Activated CD4-positive, alpha-beta T cell treated with anti-CD3 and anti-CD28 coated beads, Interleukin-2, amount 10 ng/mL, durations not matched to agents 7 days and 5 days (primary cell): ENCODE data around the gene SART1. TPM values are rescaled to one million over a fixed set of nuclear protein-coding genes. Genes with fewer than 3 reads are reported as not detected.
"Not testable (repeated sequence)": the region's sequence is repeated elsewhere in the genome, so short reads cannot be mapped to it uniquely, and the experiment has no call there.

Source experiments
- CTCF ChIA-PET: fragments of 350-600 bp; sonication (Branson Sonifier 250); formaldehyde crosslinking; loops from one replicate; lab custom pipeline; 2021; ENCODE audit warnings: antibody characterized with exemption; lab: Charles Lee
- POLR2A ChIA-PET: fragments of 350-600 bp; sonication (Branson Sonifier 250); formaldehyde crosslinking; loops from one replicate; lab custom pipeline; 2021; ENCODE audit warnings: antibody characterized with exemption; lab: Charles Lee
- DNase-seq: peaks from one replicate; pipeline ENCODE4 v3.0.0-alpha.2; 2020
- H3K27ac Mint-ChIP-seq: one replicate; pipeline ENCODE4 v1.8.0; 2021; ENCODE audit warnings: mild to moderate bottlenecking, moderate library complexity, mixed read lengths
- H3K27me3 Mint-ChIP-seq: one replicate; pipeline ENCODE4 v1.8.0; 2021; ENCODE audit warnings: mixed read lengths
- H3K36me3 Mint-ChIP-seq: one replicate; pipeline ENCODE4 v1.8.0; 2021; ENCODE audit warnings: low read depth, mixed read lengths
- H3K4me1 Mint-ChIP-seq: one replicate; pipeline ENCODE4 v1.8.0; 2021; ENCODE audit warnings: mixed read lengths
- H3K4me3 Mint-ChIP-seq: one replicate; pipeline ENCODE4 v1.8.0; 2021; ENCODE audit warnings: mild to moderate bottlenecking, moderate library complexity, mixed read lengths
- H3K9me3 Mint-ChIP-seq: one replicate; pipeline ENCODE4 v1.8.0; 2021; ENCODE audit warnings: mixed read lengths
- total RNA-seq, 2 experiments: library from RNA; stranded (reverse); gene quantifications; one replicate each; pipeline ENCODE4 v1.2.3, GENCODE V29; 2021

The SART1 gene
- total RNA-seq, 2 experiments from 2014 or later, result 79.6 to 81.7 TPM

DNA sequence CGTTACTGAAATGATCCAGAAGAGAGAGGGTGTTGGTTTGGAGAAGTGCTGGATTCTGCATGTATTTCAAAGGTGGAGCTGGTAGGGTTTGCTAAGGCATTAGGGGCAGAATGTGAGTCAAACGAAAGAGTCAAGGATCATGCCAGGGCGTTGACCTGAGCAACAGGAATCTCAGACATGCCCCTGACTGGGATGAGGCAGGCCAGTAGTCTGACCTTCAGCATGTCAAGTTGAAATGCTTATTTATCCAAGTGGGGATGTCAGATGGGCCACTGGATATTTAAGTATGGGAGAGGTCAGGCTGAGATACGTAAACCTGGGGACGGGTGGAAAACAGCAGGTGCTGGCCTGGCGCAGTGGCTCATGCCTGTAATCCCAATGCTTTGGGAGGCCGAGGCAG is 19.0 kb upstream of the SART1 start:
- Mint-ChIP-seq H3K9me3 (no peaks in the 10 kb centered on the region), H3K27me3 (peaks cover 7% of the 10 kb centered on the region), H3K27ac (no peak overlapping the region), H3K4me1 (peaks cover 3% of the 10 kb centered on the region), H3K36me3 (no peaks in the 10 kb centered on the region), H3K4me3 (no peak overlapping the region)
- ChIA-PET POLR2A (no interaction called here), CTCF (interaction anchor here (0.8 kb wide), 1 partner anchor 58 kb away, joined by 3 read pairs; no protein-coding TSS in a partner anchor)
- DNase-seq, result no peak

DNA sequence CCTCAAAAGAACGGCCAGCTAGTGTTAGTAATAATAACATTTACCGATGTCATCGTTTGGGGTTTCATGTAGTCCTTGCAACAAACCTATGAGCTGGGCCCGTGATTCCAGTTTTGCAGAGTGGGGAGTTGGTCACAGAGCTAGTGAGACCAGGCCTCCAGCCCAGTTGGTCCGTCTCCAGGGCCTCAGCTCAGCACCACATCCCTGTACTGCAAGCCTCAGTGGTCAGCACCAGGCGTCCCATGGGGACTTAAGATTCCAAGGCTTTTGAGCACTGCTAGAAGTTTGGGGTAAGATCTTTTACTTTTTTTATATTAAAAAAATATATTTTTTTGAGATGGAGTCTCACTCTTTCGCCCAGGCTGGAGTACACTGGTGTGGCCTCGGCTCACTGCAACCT is 17.3 kb upstream of the SART1 start:
- ChIA-PET POLR2A (no interaction called here), CTCF (interaction anchor here (0.7 to 1.6 kb wide), 5 partner anchors 15 to 65 kb away, joined by 3 to 5 read pairs (median 3); partner anchors contain the start of gene CCDC85B)
- Mint-ChIP-seq H3K36me3 (no peaks in the 10 kb centered on the region), H3K27ac (no peak overlapping the region), H3K9me3 (no peaks in the 10 kb centered on the region), H3K4me3 (no peak overlapping the region), H3K27me3 (peaks cover 10% of the 10 kb centered on the region), H3K4me1 (peaks cover 3% of the 10 kb centered on the region)
- DNase-seq, result no peak

DNA sequence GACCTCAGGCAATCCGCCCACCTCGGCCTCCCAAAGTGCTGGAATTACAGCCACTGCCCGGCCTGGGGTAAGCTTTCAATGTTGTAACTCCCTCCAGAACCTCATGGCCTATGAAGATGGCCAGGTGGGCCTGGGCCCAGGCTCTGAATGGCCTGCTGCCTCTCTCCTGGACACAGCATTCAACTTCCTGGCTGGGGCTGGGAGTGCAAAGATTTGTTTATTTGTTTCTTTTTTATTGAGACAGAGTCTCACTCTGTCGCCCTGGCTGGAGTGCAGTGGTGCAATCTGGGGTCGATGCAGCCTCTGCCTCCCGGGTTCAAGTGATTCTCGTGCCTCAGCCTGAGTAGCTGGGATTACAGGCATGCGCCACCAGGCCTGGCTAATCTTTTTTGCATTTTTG is 16.8 kb upstream of the SART1 start:
- H3K27me3 Mint-ChIP-seq, result peaks cover 10% of the 10 kb centered on the region
- CTCF ChIA-PET, result interaction anchor here (0.7 to 1.6 kb wide), 4 partner anchors 13 to 64 kb away, joined by 3 to 5 read pairs (median 3); partner anchors contain the start of gene CCDC85B
- no peak overlapping the region for H3K27ac Mint-ChIP-seq
- H3K36me3 Mint-ChIP-seq, result no peaks in the 10 kb centered on the region
- H3K9me3 Mint-ChIP-seq, result no peaks in the 10 kb centered on the region
- H3K4me1 Mint-ChIP-seq, result peaks cover 3% of the 10 kb centered on the region
- no peak overlapping the region for H3K4me3 Mint-ChIP-seq
- DNase-seq, result no peak
- POLR2A ChIA-PET, result no interaction called here

DNA sequence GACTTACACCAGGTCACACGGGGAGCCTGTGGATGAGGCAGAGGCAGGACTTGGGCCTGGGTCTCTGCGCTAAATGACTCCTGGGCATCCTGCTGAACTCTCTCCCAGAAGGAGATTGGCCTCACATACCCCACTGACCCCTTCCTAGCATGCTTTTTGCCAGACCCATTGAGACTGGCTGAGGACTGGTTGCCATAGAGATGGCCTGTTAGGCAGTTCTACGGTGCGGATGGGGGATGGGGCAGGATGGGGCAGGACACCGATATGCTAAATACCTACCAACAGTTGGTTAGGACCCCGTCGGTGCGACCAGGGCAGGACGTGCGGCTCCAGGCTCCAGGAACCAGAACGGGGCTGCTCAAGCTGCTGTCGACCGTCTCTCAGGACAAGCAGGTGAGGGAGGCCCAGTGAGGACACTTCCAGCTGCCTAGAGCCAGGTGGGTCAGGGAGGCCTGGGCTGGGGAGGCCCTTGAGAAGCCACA is 16.1 kb upstream of the SART1 start, which contains the start of gene TSGA10IP:
TSS of gene TSGA10IP (plus strand) at position 51 of the 482 bp plus-strand sequence. CDS start at position 247, 196 bp downstream.
- no peaks in the 10 kb centered on the region for H3K9me3 Mint-ChIP-seq
- peaks cover 3% of the 10 kb centered on the region for H3K4me1 Mint-ChIP-seq
- H3K4me3 Mint-ChIP-seq, result no peak within 1 kb of the TSS
- ChIA-PET POLR2A (no interaction called here), CTCF (interaction anchor here (1.1 kb wide), 1 partner anchor 13 kb away, joined by 3 read pairs; no protein-coding TSS in a partner anchor)
- H3K27me3 Mint-ChIP-seq, result peaks cover 12% of the 10 kb centered on the region
- H3K36me3 Mint-ChIP-seq, result no peaks in the 10 kb centered on the region
- DNase-seq, result no peak
- no peak within 1 kb of the TSS for H3K27ac Mint-ChIP-seq

DNA sequence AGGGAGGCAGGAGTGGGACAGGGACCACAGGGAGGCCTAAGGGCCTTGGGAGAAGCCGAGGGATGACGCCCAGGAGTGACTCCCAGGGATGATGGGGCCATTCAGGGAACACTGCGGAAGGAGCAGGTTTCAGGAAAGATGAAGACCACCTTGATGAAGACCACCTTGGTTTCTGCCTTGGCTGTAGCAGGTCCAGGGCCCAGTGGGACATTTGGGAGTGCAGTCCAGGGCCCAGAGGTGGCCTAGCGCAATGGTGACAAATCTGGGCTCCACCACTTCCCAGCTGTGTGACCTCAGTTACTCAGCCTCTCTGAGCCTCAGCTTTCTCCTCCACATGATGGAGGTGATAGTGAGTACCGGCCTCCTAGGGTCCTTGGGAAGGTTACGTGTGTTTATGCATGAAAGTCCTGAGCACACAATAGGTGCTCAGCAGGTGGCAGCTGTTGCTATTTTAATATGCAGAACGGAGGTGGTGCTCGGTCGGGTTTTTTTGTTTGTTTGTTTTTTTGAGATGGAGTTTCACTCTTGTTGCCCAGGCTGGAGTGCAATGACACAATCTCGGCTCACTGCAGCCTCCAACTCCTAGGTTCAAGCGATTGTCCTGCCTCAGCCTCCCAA is 15.5 kb upstream of the SART1 start:
- ChIA-PET POLR2A (no interaction called here), CTCF (interaction anchor here (1.1 kb wide), 1 partner anchor 14 kb away, joined by 3 read pairs; no protein-coding TSS in a partner anchor)
- no peak overlapping the region for H3K27ac Mint-ChIP-seq
- peaks cover 3% of the 10 kb centered on the region for H3K4me1 Mint-ChIP-seq
- no peak for DNase-seq
- H3K27me3 Mint-ChIP-seq, result peaks cover 15% of the 10 kb centered on the region
- no peaks in the 10 kb centered on the region for H3K36me3 Mint-ChIP-seq
- no peaks in the 10 kb centered on the region for H3K9me3 Mint-ChIP-seq
- no peak overlapping the region for H3K4me3 Mint-ChIP-seq

DNA sequence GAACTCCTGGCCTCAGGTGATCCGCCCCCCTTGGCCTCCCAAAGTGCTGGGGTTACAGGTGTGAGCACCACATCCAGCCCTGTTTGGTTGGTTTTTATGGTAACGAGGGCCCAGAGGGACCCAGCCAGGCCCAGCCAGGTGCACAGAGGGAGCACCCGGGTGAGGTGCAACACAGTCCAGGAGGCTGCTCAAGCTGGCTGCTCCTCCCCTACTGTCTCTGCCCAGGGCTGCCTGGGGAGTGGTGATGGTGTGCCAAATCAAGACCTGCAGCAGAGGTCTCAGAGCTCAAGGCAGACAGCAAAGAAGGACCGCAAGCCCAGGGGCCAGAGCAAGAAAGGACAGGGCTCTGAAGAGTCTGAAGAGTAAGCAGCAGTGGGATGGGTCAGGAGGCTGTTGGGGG is 14.9 kb upstream of the SART1 start:
- CTCF ChIA-PET, result interaction anchor here (1.1 kb wide), 2 partner anchors 14 to 43 kb away, joined by 3 read pairs; no protein-coding TSS in a partner anchor
- Mint-ChIP-seq H3K27ac (no peak overlapping the region), H3K27me3 (peaks cover 11% of the 10 kb centered on the region), H3K4me1 (peaks cover under 1% of the 10 kb centered on the region), H3K9me3 (no peaks in the 10 kb centered on the region), H3K36me3 (no peaks in the 10 kb centered on the region), H3K4me3 (no peak overlapping the region)
- POLR2A ChIA-PET, result no interaction called here
- no peak for DNase-seq

DNA sequence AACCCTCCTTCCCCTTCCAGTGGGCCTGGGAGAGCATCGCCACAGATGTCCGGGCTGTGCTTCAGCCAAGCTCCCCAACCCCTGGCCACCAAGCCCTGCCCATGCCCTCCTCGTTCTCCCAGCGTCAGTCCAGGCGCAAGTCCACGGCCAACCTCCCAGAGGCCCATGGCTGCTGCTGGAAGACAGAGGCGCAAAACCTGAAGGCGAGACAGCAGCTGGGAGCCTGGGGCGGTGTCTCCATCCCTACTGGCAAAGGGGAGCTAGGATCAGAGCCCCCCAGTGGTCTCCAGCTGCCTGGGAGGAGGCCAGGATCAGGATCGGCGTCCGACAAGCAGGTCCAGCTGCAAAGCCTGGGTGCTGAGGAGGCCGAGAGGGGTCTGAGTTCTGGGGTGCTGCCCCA is 14.4 kb upstream of the SART1 start:
- Mint-ChIP-seq H3K27me3 (peaks cover 13% of the 10 kb centered on the region), H3K9me3 (no peaks in the 10 kb centered on the region), H3K27ac (no peak overlapping the region), H3K4me3 (no peak overlapping the region), H3K4me1 (no peaks in the 10 kb centered on the region), H3K36me3 (no peaks in the 10 kb centered on the region)
- ChIA-PET POLR2A (no interaction called here), CTCF (interaction anchor here (1.1 kb wide), 1 partner anchor 43 kb away, joined by 3 read pairs; no protein-coding TSS in a partner anchor)
- no peak for DNase-seq

DNA sequence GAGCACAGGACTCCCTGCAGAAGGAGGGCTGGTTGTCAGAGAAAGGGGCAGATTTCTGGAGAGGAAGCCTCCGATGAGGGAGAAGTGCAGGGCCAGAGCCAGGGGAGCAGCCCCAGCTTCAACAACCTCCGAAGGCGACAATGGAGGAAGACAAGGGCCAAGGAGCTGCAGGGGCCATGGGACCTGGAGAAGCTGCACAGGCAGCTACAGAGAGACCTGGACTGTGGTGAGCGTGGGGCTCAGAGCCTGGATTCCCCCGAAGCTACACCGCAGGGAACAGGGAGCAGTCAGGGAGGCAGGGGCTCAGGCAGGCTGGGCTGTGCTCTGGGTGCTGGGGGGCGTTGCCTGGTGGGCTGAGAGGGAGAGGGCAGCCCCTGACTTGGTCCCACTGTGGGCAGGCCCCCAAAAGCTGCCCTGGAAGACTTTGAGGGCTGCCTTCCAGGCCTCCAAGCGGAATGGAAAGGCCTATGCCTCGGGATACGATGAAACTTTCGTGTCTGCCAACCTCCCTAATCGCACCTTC is 13.9 kb upstream of the SART1 start:
- ChIA-PET CTCF (interaction anchor here (1.1 to 1.9 kb wide), 3 partner anchors 42 to 88 kb away, joined by 3 to 9 read pairs (median 3); partner anchors contain the start of gene MUS81), POLR2A (no interaction called here)
- DNase-seq, result no peak
- Mint-ChIP-seq H3K27ac (peak overlapping the region; percentile 31), H3K4me1 (no peaks in the 10 kb centered on the region), H3K9me3 (no peaks in the 10 kb centered on the region), H3K36me3 (no peaks in the 10 kb centered on the region), H3K27me3 (peaks cover 14% of the 10 kb centered on the region), H3K4me3 (no peak overlapping the region)

DNA sequence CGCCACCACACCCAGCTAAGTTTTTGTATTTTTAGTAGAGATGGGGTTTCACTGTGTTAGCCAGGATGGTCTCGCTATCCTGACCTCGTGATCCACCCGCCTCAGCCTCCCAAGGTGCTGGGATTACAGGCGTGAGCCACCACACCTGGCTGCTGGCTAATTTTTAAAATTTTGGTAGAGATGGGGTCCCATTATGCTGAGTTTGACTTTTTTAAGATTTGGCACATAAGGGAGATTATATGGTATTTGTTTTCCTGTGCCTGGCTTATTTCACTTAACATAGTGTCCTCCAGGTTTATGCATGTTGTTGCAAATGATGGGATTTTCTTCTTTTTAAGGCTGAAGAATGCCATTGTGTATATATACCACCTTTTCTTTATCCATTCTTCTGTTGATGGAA is 10.8 kb upstream of the SART1 start:
- H3K27me3 Mint-ChIP-seq, result peaks cover 14% of the 10 kb centered on the region
- DNase-seq, H3K4me1 Mint-ChIP-seq, H3K9me3 Mint-ChIP-seq, POLR2A ChIA-PET, H3K27ac Mint-ChIP-seq, H3K4me3 Mint-ChIP-seq, H3K36me3 Mint-ChIP-seq: not testable (repeated sequence)
- CTCF ChIA-PET, result interaction anchor here (0.7 to 1.1 kb wide), 3 partner anchors 62 to 335 kb away, joined by 3 to 5 read pairs (median 3); partner anchors contain the start of gene FIBP

DNA sequence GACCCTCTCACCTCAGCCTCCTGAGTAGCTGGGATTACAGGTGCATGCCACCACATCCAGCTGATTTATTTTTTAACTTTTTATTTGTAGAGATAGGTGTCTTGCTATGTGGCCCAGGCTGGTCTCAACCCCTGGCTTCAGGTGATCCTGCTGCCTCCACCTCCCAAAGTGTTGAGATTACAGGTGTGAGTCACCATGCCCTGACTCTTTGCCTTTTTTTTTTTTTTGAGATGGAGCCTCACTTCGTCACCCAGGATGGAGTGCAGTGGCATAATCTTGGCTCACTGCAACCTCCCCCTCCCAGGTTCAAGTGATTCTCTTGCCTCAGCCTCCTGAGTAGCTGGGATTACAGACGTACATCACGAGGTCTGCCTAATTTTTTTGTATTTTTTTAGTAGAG is 9.9 kb upstream of the SART1 start:
- DNase-seq, H3K36me3 Mint-ChIP-seq, POLR2A ChIA-PET, H3K9me3 Mint-ChIP-seq, H3K4me3 Mint-ChIP-seq, H3K27ac Mint-ChIP-seq, H3K4me1 Mint-ChIP-seq: not testable (repeated sequence)
- CTCF ChIA-PET, result interaction anchor here (0.8 to 1.1 kb wide), 3 partner anchors 23 to 63 kb away, joined by 3 read pairs; partner anchors contain the start of gene FIBP
- H3K27me3 Mint-ChIP-seq, result peaks cover 14% of the 10 kb centered on the region

DNA sequence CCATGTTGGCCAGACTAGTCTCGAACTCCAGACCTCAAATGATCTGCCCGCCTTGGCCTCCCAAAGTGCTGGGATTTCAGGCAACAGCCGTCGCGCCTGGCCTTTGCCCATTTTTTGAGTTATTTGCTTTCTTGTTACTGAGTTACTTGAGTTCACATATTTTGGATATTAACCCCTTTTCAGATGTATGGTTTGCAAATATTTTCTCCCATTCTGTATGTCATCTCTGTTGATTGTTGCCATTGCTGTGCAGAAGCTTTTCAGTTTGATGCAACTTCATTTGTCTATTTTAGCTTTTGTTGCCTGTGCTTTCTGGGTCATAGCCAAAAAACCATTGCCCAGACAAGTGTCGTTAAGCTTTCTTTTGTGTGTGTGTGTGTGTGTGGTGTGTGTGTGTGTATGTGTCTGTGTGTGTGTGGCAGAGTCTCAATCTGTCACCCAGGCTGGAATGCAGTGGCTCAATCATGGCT is 9.4 kb upstream of the SART1 start:
- peaks cover 14% of the 10 kb centered on the region for H3K27me3 Mint-ChIP-seq
- POLR2A ChIA-PET, result no interaction called here
- no peak overlapping the region for H3K4me3 Mint-ChIP-seq
- no peaks in the 10 kb centered on the region for H3K36me3 Mint-ChIP-seq
- H3K4me1 Mint-ChIP-seq, result peaks cover 12% of the 10 kb centered on the region
- H3K9me3 Mint-ChIP-seq, result no peaks in the 10 kb centered on the region
- DNase-seq, result no peak
- CTCF ChIA-PET, result interaction anchor here (1.0 to 1.4 kb wide), 2 partner anchors 24 to 64 kb away, joined by 3 to 6 read pairs; partner anchors contain the start of gene FIBP
- H3K27ac Mint-ChIP-seq, result no peak overlapping the region

DNA sequence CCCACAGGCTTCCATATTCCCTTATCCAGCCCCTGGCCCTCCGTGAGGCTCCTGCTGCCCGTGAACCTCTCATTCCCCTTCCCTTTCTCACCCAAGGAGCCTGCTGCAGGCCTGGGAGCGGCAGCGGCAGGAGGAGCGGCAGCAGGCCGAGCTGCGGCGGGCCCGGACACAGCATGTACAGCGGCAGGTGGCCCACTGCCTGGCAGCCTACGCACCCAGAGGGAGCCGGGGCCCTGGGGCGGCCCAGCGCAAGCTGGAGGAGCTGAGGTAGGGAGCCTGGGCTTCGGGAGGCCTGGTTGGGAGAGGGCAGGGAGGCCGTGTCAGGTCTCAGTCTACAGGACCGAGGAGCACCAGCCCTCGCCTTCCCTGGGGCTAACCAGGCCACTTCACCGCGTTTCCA is 8.1 kb upstream of the SART1 start:
- CTCF ChIA-PET, result no interaction called here
- POLR2A ChIA-PET, result no interaction called here
- no peaks in the 10 kb centered on the region for H3K36me3 Mint-ChIP-seq
- no peak overlapping the region for H3K4me3 Mint-ChIP-seq
- no peak for DNase-seq
- H3K27ac Mint-ChIP-seq, result no peak overlapping the region
- no peaks in the 10 kb centered on the region for H3K9me3 Mint-ChIP-seq
- peaks cover 9% of the 10 kb centered on the region for H3K27me3 Mint-ChIP-seq
- H3K4me1 Mint-ChIP-seq, result peaks cover 23% of the 10 kb centered on the region

DNA sequence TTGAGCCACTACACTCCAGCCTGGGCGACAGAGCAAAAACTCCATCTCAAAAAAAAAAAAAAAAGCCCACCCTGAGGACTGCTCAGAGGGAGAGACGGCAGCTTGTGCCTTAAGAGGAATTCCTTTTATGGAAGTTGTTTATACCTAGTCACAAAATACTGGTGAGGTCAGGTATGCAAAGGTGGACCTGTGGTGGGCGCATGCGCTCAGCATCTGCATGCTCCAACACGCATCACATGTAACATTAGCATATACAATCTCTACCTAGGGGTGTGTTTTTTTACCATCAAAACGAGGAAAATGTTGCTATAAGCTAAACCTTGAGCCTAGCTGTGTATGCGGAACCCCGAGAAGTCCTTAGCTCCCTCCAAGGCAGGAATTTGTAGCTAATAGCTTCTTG is 6.8 kb upstream of the SART1 start:
- Mint-ChIP-seq H3K9me3 (no peaks in the 10 kb centered on the region), H3K4me1 (peaks cover 26% of the 10 kb centered on the region), H3K36me3 (no peaks in the 10 kb centered on the region), H3K4me3 (no peak overlapping the region), H3K27ac (no peak overlapping the region), H3K27me3 (peaks cover 9% of the 10 kb centered on the region)
- ChIA-PET CTCF (interaction anchor here (1.0 to 1.4 kb wide), 4 partner anchors 20 to 95 kb away, joined by 3 to 5 read pairs (median 3); partner anchors contain the start of gene MUS81), POLR2A (no interaction called here)
- no peak for DNase-seq
